Activated T-cell treated with anti-CD3 and anti-CD28 coated beads, Interleukin-2, amount 50 U/mL, for 72 hours (primary cell): ENCODE results near the gene SLN. TPM values are rescaled to one million over a fixed set of nuclear protein-coding genes. Genes with fewer than 3 reads are reported as not detected.

Source experiments
- ATAC-seq, 2 donors: fragments of 150-1000 bp; cut with Tn5 transposase; replicated peaks in 1 of 2; 2 replicates each; pipeline ENCODE4 v1.10.0; 2021; ENCODE audit warnings: moderate library complexity in 2 of 2, mild to moderate bottlenecking in 1 of 2
- DNase-seq, 2 donors: peaks; one replicate each; pipeline ENCODE4 v3.0.0; 2021 to 2022; ENCODE audit warnings: mixed read lengths in 1 of 2
- H3K27ac Mint-ChIP-seq: one replicate; pipeline ENCODE4 v1.8.0; 2022; ENCODE audit warnings: mild to moderate bottlenecking, moderate library complexity, mixed read lengths
- H3K27me3 Mint-ChIP-seq: one replicate; pipeline ENCODE4 v1.8.0; 2022; ENCODE audit warnings: low read depth, mixed read lengths
- H3K36me3 Mint-ChIP-seq, 2 donors: one replicate each; pipeline ENCODE4 v1.8.0; 2022; ENCODE audit warnings: mixed read lengths in 2 of 2, mild to moderate bottlenecking in 1 of 2; ENCODE audit not compliant: insufficient read depth in 2 of 2
- H3K4me1 Mint-ChIP-seq: one replicate; pipeline ENCODE4 v1.8.0; 2022; ENCODE audit warnings: low read depth, mixed read lengths
- H3K4me3 Mint-ChIP-seq, 2 donors: one replicate each; pipeline ENCODE4 v1.8.0; 2022; ENCODE audit warnings: mild to moderate bottlenecking in 2 of 2, mixed read lengths in 2 of 2, moderate library complexity in 2 of 2
- H3K9me3 Mint-ChIP-seq, 2 donors: one replicate each; pipeline ENCODE4 v1.8.0; 2022; ENCODE audit warnings: mixed read lengths in 2 of 2
- total RNA-seq, 2 donors: library from RNA; stranded (reverse); gene quantifications; one replicate each; pipeline ENCODE4 v1.2.3, GENCODE V29; 2022

Gene SLN
- total RNA-seq, 2 donors from 2014 or later, result not detected

- Mint-ChIP-seq H3K9me3 (no peaks in the 10 kb centered on the region), H3K4me1 (no peaks in the 10 kb centered on the region), H3K27ac (no peak overlapping the region), H3K4me3 (no peak overlapping the region), H3K36me3 (no peaks in the 10 kb centered on the region), H3K27me3 (peaks cover 15% of the 10 kb centered on the region)
- ATAC-seq (no peak), DNase-seq (no peak)
Observed at GRCh38 chr11:107669191-107669740, 42.6 kb downstream of the SLN start.

- no peaks in the 10 kb centered on the region for H3K9me3 Mint-ChIP-seq
- DNase-seq (no peak), ATAC-seq (no peak)
- H3K4me3 Mint-ChIP-seq, result no peak overlapping the region
- H3K4me1 Mint-ChIP-seq, result no peaks in the 10 kb centered on the region
- H3K36me3 Mint-ChIP-seq, result no peaks in the 10 kb centered on the region
- H3K27ac Mint-ChIP-seq, result no peak overlapping the region
- peaks cover 8% of the 10 kb centered on the region for H3K27me3 Mint-ChIP-seq
Observed at GRCh38 chr11:107666911-107667613, 44.8 kb downstream of the SLN start.

GRCh38 chr11:107665018-107665417 is 46.8 kb downstream of the SLN start:
- DNase-seq, result no peak
- Mint-ChIP-seq H3K4me3 (no peak overlapping the region), H3K27ac (no peak overlapping the region), H3K36me3 (no peaks in the 10 kb centered on the region), H3K4me1 (no peaks in the 10 kb centered on the region), H3K9me3 (no peaks in the 10 kb centered on the region), H3K27me3 (peaks cover 8% of the 10 kb centered on the region)
- ATAC-seq, result no peak

DNA sequence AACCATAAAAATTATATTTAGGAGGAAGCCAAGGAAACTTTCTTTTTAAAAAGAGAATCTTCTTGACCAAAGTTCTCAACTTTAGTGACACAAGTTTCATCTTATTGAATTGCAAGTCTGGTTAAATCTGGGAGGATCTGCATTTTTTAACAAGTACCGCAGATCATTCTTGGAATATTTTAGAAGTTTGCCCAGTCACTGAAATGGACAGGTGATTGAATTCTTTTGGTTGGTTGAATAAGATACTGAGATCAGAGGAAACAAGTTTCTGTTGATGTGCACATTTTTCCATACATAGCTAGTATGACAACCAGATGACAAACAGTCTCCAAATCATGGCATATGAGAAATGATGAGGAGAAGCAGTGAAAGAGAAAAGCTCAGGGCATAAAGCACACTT is 50.2 kb downstream of the SLN start:
- H3K9me3 Mint-ChIP-seq, result no peaks in the 10 kb centered on the region
- H3K27ac Mint-ChIP-seq, result no peak overlapping the region
- H3K4me1 Mint-ChIP-seq, result no peaks in the 10 kb centered on the region
- ATAC-seq, result no peak
- no peaks in the 10 kb centered on the region for H3K36me3 Mint-ChIP-seq
- no peaks in the 10 kb centered on the region for H3K27me3 Mint-ChIP-seq
- DNase-seq, result no peak
- no peak overlapping the region for H3K4me3 Mint-ChIP-seq

- Mint-ChIP-seq H3K4me3 (no peak overlapping the region), H3K4me1 (no peaks in the 10 kb centered on the region), H3K27ac (no peak overlapping the region), H3K36me3 (no peaks in the 10 kb centered on the region), H3K9me3 (no peaks in the 10 kb centered on the region), H3K27me3 (no peaks in the 10 kb centered on the region)
- DNase-seq, result no peak
- no peak for ATAC-seq
Observed at GRCh38 chr11:107660066-107660465, 51.8 kb downstream of the SLN start.

DNA sequence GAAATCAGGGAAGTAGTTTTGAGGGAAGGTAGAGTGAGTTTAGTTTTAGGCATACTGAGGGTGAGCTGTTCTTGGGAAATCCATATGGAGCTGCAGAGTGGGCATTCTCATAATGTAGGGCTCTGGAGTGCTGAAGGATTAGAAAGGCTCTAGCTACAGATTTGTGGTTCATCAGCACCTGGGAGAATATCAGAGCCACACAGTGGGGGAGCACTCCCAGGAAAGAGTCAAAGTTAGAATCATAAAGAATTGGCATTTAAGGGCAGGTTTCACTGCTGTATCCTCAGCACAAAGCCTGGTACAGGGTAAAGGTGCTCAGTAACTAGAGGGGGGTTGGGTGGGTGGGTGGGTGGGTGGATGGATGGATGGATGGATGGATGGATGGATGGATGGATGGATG is 52.5 kb downstream of the SLN start:
- Mint-ChIP-seq H3K27ac (no peak overlapping the region), H3K27me3 (no peaks in the 10 kb centered on the region), H3K4me3 (no peak overlapping the region), H3K9me3 (no peaks in the 10 kb centered on the region), H3K36me3 (no peaks in the 10 kb centered on the region), H3K4me1 (no peaks in the 10 kb centered on the region)
- no peak for ATAC-seq
- DNase-seq, result no peak

Other genes starting within 250 kb of the SLN start
- 10 to 100 TPM; 12.8 TPM for gene ALKBH8, start 146.3 kb downstream of the SLN start, total RNA-seq
- not detected for gene ELMOD1, start 120.9 kb downstream of the SLN start, total RNA-seq
- 10 to 100 TPM; 22.4 to 29.4 TPM for gene SLC35F2, start 146.7 kb upstream of the SLN start, total RNA-seq
- under 1 TPM in 1 of 2 donors, not detected in 1; 0.39 TPM for gene RAB39A, start 216.4 kb upstream of the SLN start, total RNA-seq